Measurements from ENCODE around the gene PDE10A. TPM values are rescaled to one million over a fixed set of nuclear protein-coding genes. Genes with fewer than 3 reads are reported as not detected.

Gene PDE10A
- total and polyA plus RNA-seq, 2 of the 13 experiments (the other 11 are each of a cell fraction or from before 2014, with no cell fraction given): not detected

GRCh38 chr6:165656581-165657324 lies 6.3 kb downstream of the PDE10A start (continued):
- TF ChIP-seq HNF1A (IDR thresholded peaks at IDR 0.05; ENCODE audit: low read depth): no peak
- TF ChIP-seq HNF1A (CRISPR knock-in tag; IDR thresholded peaks at IDR 0.05; ENCODE audit: borderline replicate concordance): no peak
- TF ChIP-seq ASH2L (IDR thresholded peaks at IDR 0.05; ENCODE audit: insufficient read length, low read depth, low read length): no peak
- TF ChIP-seq SAP130 (CRISPR knock-in tag; IDR thresholded peaks at IDR 0.05; ENCODE audit: low read depth): no peak
- no peak for TF ChIP-seq AFF4 (CRISPR knock-in tag; IDR thresholded peaks at IDR 0.05)

Measured in HepG2 (cell line).